HG03196 (cell line): ENCODE results near the gene OR1N2.
"Not testable (repeated sequence)": the region's sequence is repeated elsewhere in the genome, so short reads cannot be mapped to it uniquely, and the experiment has no call there.

ENCODE experiments used
- ATAC-seq: cut with Tn5 transposase; IDR thresholded peaks from one replicate; pipeline ENCODE4 v1.9.1; 2021; ENCODE audit not compliant: unreplicated experiment

OR1N2 gene, protein sequence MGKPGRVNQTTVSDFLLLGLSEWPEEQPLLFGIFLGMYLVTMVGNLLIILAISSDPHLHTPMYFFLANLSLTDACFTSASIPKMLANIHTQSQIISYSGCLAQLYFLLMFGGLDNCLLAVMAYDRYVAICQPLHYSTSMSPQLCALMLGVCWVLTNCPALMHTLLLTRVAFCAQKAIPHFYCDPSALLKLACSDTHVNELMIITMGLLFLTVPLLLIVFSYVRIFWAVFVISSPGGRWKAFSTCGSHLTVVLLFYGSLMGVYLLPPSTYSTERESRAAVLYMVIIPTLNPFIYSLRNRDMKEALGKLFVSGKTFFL

DNA sequence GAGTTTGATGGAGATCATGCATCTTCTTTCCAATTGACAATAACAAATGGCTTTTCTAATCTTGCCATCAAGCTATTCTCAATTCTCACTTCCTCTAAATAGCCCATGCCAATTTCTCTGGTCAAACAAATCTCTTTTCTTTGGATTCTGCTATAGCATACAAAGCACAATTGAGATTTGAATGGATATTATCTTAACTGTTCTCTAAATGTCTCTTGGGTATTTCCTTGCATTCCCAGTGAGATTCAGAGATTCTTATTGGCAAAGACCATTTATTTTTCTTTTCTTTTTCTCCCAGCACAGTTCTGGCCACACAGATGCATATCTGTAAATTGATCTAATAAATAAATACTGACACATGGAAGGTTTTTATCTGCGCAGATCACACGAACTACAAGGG, at the start of gene OR1N2:
Gene OR1N2, plus strand, starts transcription at position 301 of the 400 bp plus-strand sequence. CDS start 100 bp downstream, outside the sequence.
- ATAC-seq = no peak

DNA sequence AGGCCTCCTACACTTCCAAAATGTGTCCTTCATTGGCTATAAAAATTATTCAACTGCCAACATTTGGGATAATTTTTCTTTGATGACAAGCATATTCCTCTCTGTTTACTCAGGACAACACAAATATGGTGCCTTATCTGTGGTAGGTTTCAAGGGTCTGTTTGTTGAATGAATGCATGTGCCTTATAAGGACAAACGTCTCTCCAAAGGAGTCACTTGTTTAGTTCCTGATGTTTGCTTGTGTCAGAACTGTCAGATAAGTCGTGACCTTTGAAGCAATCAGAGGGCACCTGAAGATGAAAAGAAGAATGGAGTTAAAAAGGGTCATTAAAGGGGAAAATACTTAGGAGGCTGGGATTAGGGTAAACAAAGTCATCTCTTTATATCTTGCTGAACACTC, 45.9 kb upstream of the OR1N2 start:
- ATAC-seq = no peak

DNA sequence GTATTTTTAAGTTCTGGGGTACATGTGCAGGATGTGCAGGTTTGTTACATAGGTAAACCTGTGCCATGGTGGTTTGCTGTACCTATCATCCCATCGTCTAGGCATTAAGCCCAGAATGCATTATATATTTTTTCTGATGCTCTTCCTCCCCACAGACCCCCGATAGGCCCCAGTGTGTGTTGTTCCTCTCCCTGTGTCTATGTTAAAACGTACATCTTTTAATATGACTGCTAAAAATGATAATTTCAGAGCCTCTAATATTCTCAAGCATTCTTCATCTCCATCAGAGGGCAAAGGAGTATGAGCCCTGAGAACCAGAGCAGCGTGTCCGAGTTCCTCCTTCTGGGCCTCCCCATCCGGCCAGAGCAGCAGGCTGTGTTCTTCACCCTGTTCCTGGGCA, 42.4 kb upstream of the OR1N2 start, which contains the start of gene OR1J2:
Gene OR1J2, plus strand, starts transcription at position 301 of the 400 bp plus-strand sequence. Its CDS starts 0 bp downstream, at position 301.
- ATAC-seq = no peak

DNA sequence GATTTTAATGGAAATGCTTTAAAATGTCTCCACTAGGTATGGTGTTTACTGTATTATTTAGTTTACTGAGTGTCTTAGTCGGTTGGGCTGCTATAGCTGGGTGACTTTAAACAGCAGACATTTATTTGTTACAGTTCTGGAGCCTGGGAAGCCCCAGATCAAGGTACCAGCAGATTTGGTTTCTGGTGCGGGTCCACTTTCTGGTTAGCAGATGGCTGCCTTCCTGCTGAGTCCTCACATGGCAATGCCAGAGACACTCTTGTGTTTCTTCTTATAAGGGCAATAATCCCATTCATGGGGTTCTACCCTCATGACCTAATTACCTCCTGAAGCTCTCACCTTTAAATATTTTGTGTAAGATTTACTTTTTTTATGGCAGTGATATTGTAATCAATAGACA, 34.7 kb upstream of the OR1N2 start:
- no peak for ATAC-seq

DNA sequence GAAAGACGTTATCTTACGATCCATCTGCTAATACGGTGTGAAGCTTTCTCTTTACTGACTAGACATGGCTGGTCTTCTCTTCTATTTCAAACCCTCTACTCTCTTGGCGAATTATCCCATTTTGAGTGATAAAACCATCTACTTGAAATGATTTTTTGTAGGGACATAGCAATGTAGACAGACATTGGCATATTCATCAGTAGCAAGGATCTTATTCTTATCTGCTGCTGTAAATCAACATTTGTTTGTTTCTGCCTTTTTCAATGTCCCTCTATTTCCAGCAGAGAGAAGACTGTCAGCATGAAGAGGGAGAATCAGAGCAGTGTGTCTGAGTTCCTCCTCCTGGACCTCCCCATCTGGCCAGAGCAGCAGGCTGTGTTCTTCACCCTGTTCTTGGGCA, 34.1 kb upstream of the OR1N2 start, which contains the start of gene OR1J4:
Gene OR1J4, plus strand, starts transcription at position 301 of the 400 bp plus-strand sequence. Its CDS starts 0 bp downstream, at position 301.
- ATAC-seq = no peak

DNA sequence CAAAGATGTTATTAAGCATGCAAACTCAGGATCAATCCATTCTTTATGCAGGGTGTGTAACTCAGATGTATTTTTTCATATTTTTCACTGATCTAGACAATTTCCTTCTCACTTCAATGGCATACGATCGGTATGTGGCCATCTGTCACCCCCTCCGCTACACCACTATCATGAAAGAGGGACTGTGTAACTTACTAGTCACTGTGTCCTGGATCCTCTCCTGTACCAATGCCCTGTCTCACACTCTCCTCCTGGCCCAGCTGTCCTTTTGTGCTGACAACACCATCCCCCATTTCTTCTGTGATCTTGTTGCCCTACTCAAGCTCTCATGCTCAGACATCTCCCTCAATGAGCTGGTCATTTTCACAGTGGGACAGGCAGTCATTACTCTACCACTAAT, 33.5 kb upstream of the OR1N2 start:
- no peak for ATAC-seq

DNA sequence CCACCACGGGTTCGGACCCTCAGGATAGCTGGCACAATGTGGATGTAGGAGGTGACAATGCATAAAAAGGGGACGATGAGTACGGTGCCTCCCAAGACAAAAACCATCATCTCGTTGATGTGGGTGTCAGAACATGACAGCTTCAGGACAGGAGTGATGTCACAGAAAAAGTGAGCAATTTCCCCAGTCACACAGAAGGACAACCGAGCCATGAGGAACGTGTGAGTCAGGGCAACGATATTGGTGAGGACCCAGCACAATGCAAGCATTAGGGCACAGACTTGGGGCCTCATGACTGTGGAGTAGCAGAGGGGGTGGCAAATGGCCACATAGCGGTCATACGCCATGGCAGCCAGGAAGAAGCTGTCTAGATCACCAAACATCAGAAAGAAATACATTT, 26.3 kb upstream of the OR1N2 start:
- no peak for ATAC-seq

DNA sequence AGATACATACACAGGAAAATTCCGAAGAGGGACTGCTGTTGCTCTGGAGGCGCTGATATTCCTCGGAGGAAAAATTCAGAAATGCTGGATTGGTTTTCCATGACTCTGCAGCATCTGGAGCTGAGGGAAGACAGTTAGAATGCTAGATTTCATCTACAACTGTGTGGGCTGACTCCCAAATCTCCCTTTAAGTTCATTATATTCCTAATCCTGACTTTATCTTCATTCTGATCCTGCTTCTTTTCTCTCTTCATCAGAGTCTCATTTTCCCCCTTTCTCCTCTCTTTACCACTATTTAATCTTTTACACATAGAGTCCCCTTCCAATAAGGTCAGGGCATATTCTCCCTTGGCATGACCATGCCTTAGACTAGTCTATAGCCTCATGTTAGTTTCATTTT, 25.7 kb upstream of the OR1N2 start, which contains the start of gene OR1N1:
Gene OR1N1, minus strand, starts transcription at position 101 of the 400 bp plus-strand sequence. Its CDS starts 0 bp downstream, at position 101.
- no peak for ATAC-seq

DNA sequence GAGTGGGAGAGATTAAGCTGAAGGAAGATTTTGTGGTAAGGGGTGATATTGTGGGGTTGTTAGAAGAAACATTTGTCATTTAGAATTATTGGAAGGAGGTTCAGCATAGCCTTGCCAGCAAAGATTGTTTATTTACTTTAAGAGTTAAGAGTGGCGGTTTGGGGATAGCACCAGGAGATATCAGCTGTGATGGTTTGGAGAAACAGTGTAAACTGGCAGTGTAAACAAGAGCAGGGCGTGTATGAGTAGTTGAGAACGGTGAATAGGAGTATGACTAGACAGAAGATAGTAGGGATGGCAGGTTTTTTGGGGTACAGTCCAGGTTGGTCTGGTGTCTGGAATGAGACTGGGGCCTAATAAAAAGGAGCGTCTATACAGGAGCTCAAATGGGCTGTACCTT, 21.8 kb upstream of the OR1N2 start:
- not testable (repeated sequence) for ATAC-seq

DNA sequence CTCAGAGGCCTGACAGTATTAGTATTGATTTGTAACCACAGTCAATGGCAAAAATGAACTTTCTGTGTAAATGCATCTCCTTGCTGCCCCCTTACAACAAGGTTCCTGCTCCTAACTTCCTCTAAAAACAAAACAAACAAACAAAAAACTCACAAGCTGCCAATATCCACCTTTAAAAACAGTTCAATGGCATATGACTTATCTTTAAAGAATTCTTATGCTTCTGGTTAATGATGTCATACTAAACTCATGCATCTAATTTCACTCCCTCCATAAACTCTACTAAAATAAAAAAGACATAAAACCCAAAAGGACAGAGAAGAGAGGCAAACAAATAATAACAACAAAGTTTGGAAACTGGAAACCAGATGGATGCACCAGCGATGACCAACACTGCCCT, 16.8 kb upstream of the OR1N2 start:
- no peak for ATAC-seq

DNA sequence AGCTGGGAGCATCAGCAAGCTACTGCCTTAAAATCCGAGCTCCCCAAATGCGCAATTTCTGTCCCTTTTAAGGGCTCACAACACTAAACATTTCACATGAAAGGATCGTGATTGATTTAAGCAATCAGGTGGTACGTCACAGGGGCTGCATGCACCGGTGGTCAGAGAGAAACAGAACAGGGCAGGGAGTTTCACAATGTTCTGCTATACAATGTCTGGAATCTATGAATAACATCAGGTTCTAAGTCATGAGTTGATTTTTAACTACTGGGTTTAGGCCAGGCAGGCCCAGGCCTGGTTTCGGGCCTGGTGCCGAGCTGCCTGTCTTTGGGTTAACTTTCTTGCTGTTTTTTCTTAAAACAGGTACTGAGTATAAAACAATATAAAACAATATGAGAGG, 15.8 kb upstream of the OR1N2 start:
- not testable (repeated sequence) for ATAC-seq

DNA sequence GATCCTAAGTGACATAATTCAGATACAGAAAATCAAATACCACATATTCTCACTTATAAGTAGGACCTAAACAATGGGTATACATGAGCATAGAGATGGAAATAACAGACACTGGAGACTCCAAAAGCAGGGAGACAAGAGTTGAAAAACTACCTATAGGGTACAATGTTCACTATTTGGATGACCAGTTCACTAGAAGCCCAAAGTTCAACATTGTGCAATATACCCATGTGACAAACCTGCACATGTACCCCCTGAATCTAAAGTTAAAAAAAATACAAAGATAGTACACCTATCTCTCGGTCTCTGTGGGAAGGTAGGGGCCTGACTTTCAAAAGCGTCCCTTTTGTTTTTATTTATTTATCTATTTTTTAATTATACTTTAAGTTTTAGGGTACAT, 14.2 kb upstream of the OR1N2 start:
- no peak for ATAC-seq

DNA sequence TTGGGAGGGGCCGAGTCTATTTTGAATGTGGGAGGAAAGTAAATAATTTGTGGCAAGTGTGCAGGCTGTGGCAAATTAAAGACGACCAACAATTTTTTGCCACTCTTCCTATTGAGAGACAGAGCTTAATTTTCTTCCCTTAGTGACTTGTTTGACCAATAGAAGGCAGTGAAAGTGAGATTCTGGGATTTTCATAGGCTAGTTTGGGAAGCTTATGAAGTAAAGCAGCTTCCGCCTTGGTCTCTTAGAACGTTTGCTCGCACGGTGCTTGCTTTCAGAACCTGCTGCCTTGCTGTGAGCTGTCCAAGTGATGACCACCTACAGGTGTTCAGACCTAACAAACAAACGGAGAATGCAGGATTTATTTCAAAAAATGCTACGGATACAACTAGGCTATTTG, 6.7 kb upstream of the OR1N2 start:
- no peak for ATAC-seq

DNA sequence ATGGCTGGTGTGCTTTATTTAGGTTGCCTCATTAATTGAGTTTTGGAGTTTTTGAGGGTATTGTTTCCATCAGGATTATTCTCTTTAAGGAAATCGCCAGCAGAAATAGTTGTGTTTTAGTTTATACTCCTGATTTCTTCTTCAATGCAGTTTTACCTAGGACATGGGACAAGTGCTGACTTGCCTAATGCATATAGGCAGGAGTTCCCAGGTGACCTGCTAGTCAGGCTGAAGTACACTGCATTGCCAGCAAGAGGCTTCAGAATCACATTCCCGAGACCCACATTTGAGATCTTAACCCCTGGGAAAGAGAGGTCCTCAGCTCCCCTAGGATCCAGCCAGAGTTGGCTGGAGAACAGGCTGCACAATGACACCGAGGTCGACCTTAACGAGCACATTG, 1.5 kb upstream of the OR1N2 start:
- ATAC-seq = no peak

DNA sequence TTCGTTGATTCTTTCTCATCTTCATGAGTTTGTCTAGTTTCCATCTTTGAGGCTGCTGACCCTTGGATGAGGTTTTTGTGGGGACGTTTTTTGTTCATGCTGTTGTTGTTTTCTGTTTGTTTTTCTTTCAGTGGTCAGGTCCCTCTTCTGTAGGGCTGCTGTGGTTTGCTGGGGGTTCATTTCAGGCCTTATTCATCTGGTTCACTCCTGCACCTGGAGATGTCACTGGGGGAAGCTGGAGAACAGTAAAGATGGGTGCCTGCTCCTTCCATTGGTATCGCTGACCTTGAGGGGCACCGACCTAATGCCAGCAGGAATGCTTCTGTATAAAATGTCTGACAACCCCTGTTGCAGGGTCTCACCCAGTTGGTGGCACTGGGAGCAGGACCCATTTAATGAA, 8.5 kb downstream of the OR1N2 start:
- ATAC-seq = no peak

DNA sequence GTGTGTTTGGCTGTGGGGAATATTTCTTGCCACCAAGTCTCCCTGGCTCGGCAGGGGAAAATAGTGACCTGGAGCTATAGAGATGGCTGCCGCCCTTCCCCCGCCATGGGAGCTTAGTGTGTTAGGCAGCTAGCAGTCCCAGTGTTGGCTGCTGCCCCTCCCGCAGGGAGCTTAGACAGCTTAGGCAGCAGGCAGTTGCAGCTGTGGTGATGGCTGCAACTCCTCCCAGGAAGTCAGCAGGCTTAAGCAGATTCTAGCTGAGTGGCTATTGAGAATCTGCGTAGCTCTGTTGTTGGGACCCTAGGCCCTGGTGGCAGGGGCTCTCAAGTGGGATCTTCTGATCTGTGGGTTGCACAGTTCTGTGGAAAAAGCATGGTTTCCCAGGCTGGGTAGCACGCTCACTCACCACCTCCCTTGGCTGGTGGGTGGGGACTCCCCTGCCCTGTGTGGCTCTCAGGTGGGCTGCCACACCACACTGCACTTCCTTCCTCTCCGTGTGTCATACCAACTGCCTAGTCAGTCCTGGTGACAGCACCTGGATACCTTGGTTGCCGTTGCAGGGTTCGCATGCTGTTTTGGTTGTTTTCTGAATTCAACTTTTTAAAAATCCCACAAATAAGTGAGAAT, 9.3 kb downstream of the OR1N2 start:
- ATAC-seq = no peak

DNA sequence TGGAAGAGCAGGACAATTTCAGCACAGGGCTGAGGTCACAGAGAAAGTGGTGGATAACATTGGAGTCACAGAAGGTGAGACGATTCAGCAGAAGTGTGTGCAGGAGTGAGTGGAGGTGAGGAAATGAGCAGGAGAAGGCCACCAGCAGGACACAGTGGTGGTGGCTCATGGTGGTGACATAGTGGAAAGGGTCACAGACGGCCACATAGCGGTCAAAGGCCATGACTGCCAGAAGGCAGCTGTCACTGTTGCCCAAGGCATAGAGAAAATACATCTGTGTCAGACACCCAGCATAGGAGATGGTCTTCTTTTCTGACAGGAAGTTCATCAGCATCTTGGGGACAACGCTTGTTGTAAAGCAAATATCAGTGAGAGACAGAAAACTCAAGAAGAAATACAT, 15.0 kb downstream of the OR1N2 start:
- ATAC-seq = no peak

DNA sequence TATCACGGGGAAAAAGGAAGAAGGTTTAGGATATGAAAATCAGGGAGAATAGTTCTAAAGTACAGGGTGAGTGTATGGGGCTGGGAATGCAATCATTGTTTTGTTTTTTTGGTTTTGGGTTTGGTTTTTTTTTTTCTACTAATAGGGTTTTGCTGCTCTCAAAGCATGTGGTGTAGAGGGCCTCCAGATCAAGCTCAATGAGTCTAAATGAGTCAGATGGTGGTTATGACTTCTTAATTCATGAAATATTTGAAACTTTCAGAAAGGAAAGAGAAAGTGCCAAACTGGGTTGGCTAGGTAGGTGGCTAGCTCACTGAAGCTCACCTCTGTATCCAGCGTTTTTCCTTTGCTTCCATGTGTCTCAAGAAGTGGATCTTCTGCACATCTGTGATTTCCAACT, 19.5 kb downstream of the OR1N2 start:
- ATAC-seq = no peak

DNA sequence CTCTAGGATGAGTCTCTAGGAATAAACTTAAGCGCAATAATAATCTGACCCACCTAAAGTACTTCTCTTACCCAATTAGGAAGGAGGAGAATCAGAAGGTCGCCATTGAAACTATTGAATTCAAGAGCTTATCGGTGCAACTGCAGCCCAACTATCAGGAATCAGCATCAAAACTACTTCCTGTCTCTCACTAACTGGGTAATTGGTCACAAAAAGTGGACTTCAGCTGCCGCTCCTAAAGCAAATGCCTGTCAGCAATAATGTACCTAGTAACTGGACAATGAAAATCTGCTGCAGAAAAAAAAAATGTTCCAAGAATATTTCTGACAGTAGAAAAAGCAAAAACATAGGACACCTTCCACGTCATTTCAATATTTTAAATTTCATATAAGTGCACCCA, 27.0 kb downstream of the OR1N2 start:
- ATAC-seq = no peak

DNA sequence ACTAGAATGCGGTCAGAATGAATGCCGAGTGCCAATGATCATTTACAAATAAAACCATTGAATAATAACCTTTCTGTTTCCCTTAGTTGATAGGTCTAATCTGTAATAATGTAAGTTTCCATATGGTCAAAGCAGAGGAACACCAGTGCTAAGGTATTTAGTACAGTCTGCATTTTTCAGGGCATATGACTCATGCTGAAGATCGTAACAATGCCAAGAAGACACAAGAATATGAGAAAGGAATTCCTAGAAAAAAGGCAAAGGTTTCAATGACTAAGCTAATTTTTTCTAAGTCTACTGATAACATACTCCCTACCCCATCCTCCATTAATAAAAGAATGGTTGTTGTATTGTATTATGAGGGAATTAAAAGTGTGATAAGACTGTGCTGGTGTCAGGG, 27.4 kb downstream of the OR1N2 start:
- no peak for ATAC-seq

DNA sequence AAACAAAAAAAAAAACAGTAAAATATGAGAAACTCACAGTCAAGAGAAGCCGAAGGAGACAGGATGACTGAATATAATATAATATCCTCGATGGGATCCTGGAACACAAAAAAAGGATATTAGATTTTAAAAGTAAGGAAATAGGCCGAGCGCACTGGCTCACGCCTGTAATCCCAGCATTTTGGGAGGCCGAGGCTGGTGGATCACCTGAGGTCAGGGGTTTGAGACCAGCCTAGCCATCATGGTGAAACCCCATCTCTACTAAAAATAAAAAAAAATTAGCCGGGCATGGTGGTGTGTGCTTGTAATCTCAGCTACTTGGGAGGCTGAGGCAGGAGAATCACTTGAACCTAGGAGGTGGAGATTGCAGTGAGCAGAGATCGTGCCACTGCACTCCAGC, 30.4 kb downstream of the OR1N2 start, which contains the start of gene OR1L8:
Gene OR1L8, minus strand, starts transcription at position 101 of the 400 bp plus-strand sequence. CDS start 14,907 bp downstream, outside the sequence.
- not testable (repeated sequence) for ATAC-seq
